Stromal cell of bone marrow (primary cell): ENCODE data around the gene TSPAN12.
"Not testable (repeated sequence)": the region's sequence is repeated elsewhere in the genome, so short reads cannot be mapped to it uniquely, and the experiment has no call there.

Experiments used
- DNase-seq: peaks from one replicate; pipeline ENCODE4 v3.0.0-alpha.2; 2012; ENCODE audit warnings: low read depth

The TSPAN12 gene

GRCh38 chr7:120857588-120858573, at the start of gene TSPAN12:
TSPAN12 (minus strand) TSS chr7:120858144; CDS start chr7:120856763, 1,381 bp downstream.
- peak; percentile 31 for DNase-seq

- DNase-seq = no peak
These were observed 41.0 kb upstream of the TSPAN12 start for GRCh38 chr7:120898715-120899499.

GRCh38 chr7:120895253-120895652, 37.3 kb upstream of the TSPAN12 start:
- not testable (repeated sequence) for DNase-seq

GRCh38 chr7:120885602-120886001, 27.7 kb upstream of the TSPAN12 start:
- not testable (repeated sequence) for DNase-seq

GRCh38 chr7:120877701-120878100, 19.8 kb upstream of the TSPAN12 start:
- DNase-seq = no peak

- no peak for DNase-seq
These were observed 19.0 kb upstream of the TSPAN12 start for GRCh38 chr7:120876922-120877321.

- no peak for DNase-seq
These were observed 16.8 kb upstream of the TSPAN12 start for GRCh38 chr7:120874722-120875121.

- DNase-seq = no peak
These were observed 16.1 kb upstream of the TSPAN12 start for GRCh38 chr7:120874016-120874415.

GRCh38 chr7:120873401-120873800, 15.5 kb upstream of the TSPAN12 start:
- DNase-seq = no peak

GRCh38 chr7:120869700-120870099, 11.8 kb upstream of the TSPAN12 start:
- DNase-seq = no peak

- no peak for DNase-seq
These were observed 10.0 kb upstream of the TSPAN12 start for GRCh38 chr7:120867932-120868331.

- DNase-seq = no peak
These were observed 7.4 kb upstream of the TSPAN12 start for GRCh38 chr7:120865191-120865981.

- no peak for DNase-seq
These were observed 6.4 kb upstream of the TSPAN12 start for GRCh38 chr7:120864141-120864900.

GRCh38 chr7:120862987-120863590, 5.1 kb upstream of the TSPAN12 start:
- DNase-seq = no peak

- no peak for DNase-seq
These were observed 2.2 kb upstream of the TSPAN12 start for GRCh38 chr7:120860156-120860555.

- DNase-seq = no peak
These were observed 1.5 kb upstream of the TSPAN12 start for GRCh38 chr7:120859459-120859858.

GRCh38 chr7:120856621-120857352, 1.2 kb downstream of the TSPAN12 start:
- no peak for DNase-seq

- no peak for DNase-seq
These were observed 1.7 kb downstream of the TSPAN12 start for GRCh38 chr7:120856198-120856597.

- no peak for DNase-seq
These were observed 5.2 kb downstream of the TSPAN12 start for GRCh38 chr7:120852700-120853099.

- DNase-seq = no peak
These were observed 14.8 kb downstream of the TSPAN12 start for GRCh38 chr7:120843109-120843508.
